Heart right ventricle (tissue), 16 donors: ENCODE results near the gene DCST2. TPM values are rescaled to one million over a fixed set of nuclear protein-coding genes. Genes with fewer than 3 reads are reported as not detected.
"Not testable (repeated sequence)": the region's sequence is repeated elsewhere in the genome, so short reads cannot be mapped to it uniquely, and the experiment has no call there.

Experiments
- ATAC-seq, 8 donors: fragments of 200-7000 bp; cut with Tn5 transposase; one replicate each; pipeline ENCODE4 v1.9.1; 2020; ENCODE audit warnings: mild to moderate bottlenecking in 8 of 8, moderate library complexity in 8 of 8, moderate number of reproducible peaks in 1 of 8
- DNase-seq, 2 donors: peaks; one replicate each; pipeline ENCODE4 v3.0.0-alpha.2; 2020
- H3K27ac ChIP-seq, 10 donors: fragments of 200-600 bp; sonication (generic) in 2 of 10; one replicate each; pipeline versions ENCODE4 v1.5.0 to v1.8.0; 2020 to 2022; ENCODE audit warnings: mild to moderate bottlenecking in 3 of 10
- H3K27me3 ChIP-seq, 7 donors: fragments of 200-600 bp; one replicate each; pipeline ENCODE4 v1.8.0; 2021 to 2022; ENCODE audit warnings: mild to moderate bottlenecking in 2 of 7
- H3K36me3 ChIP-seq, 9 donors: fragments of 200-600 bp; sonication (generic) in 1 of 9; one replicate each; pipeline versions ENCODE4 v1.5.0 to v1.8.0; 2020 to 2022; ENCODE audit warnings: mild to moderate bottlenecking in 2 of 9
- H3K4me1 ChIP-seq, 9 donors: fragments of 200-600 bp; sonication (generic) in 1 of 9; one replicate each; pipeline versions ENCODE4 v1.5.0 to v1.8.0; 2020 to 2022; ENCODE audit warnings: mild to moderate bottlenecking in 4 of 9
- H3K4me3 ChIP-seq, 10 donors: fragments of 200-600 bp; sonication (generic) in 2 of 10; one replicate each; pipeline versions ENCODE4 v1.5.0 to v1.8.0; 2020 to 2022; ENCODE audit warnings: mild to moderate bottlenecking in 7 of 10, moderate library complexity in 2 of 10
- H3K9me3 ChIP-seq, 11 donors: fragments of 200-600 bp in 10 of 11; sonication (generic) in 2 of 11; one replicate each; pipeline versions ENCODE4 v1.5.0 to v1.8.0; 2013 to 2022; ENCODE audit warnings: mild to moderate bottlenecking in 2 of 11, control low read depth in 1 of 11, moderate library complexity in 1 of 11
- WGBS, 2 donors: extraction: QIAGEN DNeasy Blood & Tissue Kit; methylation state at CpG; one replicate each; pipeline ENCODE4 v1.1.7; 2013; ENCODE audit warnings: inconsistent platforms in 1 of 2; 5-methylcytosine and 5-hydroxymethylcytosine counted together
- intact Hi-C, 10 donors: fragments of 100-400 bp; cut with DNase I; formaldehyde crosslinking; loops; one replicate each; pipeline versions ENCODE4 v1.11.1 to v1.14.2; 2022
- polyA plus RNA-seq, 2 donors: library from polyadenylated mRNA; stranded (reverse); fragments of 200-250 nt; gene quantifications; one replicate each; pipeline ENCODE4 v1.2.3, GENCODE V29; 2013
- total RNA-seq, 10 donors: library from RNA; stranded (reverse); fragmentation: NEBNext Ultra II Directional in 3 of 10; extraction: Animal tissue kit (Norgen Biotek cat#: 25700) in 3 of 10; gene quantifications; one replicate each; pipeline versions ENCODE4 v1.2.1 to v1.2.4, GENCODE V29; 2021 to 2023
- TF ChIP-seq, protein P1 (sequence below), 9 donors: fragments of 200-600 bp; sonication (generic) in 2 of 9; IDR thresholded peaks; one replicate each; pipeline versions ENCODE4 v1.5.0 to v1.8.0; 2021 to 2022; ENCODE audit warnings: antibody characterized with exemption in 9 of 9, mild to moderate bottlenecking in 5 of 9, moderate library complexity in 1 of 9
- donor health status: Arrhythmogenic right ventricular cardiomyopathy.
- donor health status: ischemic (EF 13 %, LVEDD 7.1; RV severe dilation, severe dysfunction).
- donor health status: healthy with polysubstance abuse.
- donor health status: DM: no; HTN: yes; CAD: no.
- donor health status: DM: no; HTN: no; CAD: no.
- donor health status: ischemic (EF 25% LVEDD 6.9; RV normal size, moderate dysfunction).
- donor health status: ischemic (EF 25% LVEDD 5.7; RV mildly dilated, moderate dysfunction).
- donor health status: healthy.
- donor health status: DM: yes; HTN: yes; CAD: no.
- donor health status: Ischemic cardiomyopathy.
- donor health status: ischemic (EF 35%, LVEDD 5.7; RV mildly dilated, moderate dysfunction).
- donor health status: nonischemic (EF 11% LVEDD 7.7; RV severe dilation, severe dysfunction).
- donor health status: DM: yes; HTN: yes; CAD: no.
- donor health status: PGD.
- donor health status: ischemic (EF 29% LVEDD 5.4; RV normal size, mild dysfunction).
- donor health status: nonischemic (EF 23%, LVEDD 6.1; RV moderate dilation, normal function).

DCST2 gene
- total and polyA plus RNA-seq, 12 donors = 0.15 to 1.8 (median 0.32) TPM; not detected in 1

- no peaks in the 10 kb centered on the region for H3K27me3 ChIP-seq
- intact Hi-C loops = loop anchor here in 1 of 10 donors (2.0 kb wide), 1 partner anchor 16 kb away; no protein-coding TSS in a partner anchor
- peak overlapping the region in 9 of 10 donors; percentile 14 to 81 (median 73) for H3K4me3 ChIP-seq
- peak overlapping the region in 4 of 10 donors; percentile 36 to 87 (median 56) for H3K27ac ChIP-seq
- TF ChIP-seq, protein P1, sequence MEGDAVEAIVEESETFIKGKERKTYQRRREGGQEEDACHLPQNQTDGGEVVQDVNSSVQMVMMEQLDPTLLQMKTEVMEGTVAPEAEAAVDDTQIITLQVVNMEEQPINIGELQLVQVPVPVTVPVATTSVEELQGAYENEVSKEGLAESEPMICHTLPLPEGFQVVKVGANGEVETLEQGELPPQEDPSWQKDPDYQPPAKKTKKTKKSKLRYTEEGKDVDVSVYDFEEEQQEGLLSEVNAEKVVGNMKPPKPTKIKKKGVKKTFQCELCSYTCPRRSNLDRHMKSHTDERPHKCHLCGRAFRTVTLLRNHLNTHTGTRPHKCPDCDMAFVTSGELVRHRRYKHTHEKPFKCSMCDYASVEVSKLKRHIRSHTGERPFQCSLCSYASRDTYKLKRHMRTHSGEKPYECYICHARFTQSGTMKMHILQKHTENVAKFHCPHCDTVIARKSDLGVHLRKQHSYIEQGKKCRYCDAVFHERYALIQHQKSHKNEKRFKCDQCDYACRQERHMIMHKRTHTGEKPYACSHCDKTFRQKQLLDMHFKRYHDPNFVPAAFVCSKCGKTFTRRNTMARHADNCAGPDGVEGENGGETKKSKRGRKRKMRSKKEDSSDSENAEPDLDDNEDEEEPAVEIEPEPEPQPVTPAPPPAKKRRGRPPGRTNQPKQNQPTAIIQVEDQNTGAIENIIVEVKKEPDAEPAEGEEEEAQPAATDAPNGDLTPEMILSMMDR (IDR thresholded peaks at IDR 0.05) = no peak
- H3K36me3 ChIP-seq = peaks cover 0 to 31% (median 4%) of the 10 kb centered on the region in 9 donors
- no peaks in the 10 kb centered on the region for H3K9me3 ChIP-seq
- peaks cover 7 to 32% (median 17%) of the 10 kb centered on the region in 9 donors for H3K4me1 ChIP-seq
- ATAC-seq = no peak
- DNase-seq = no peak
- 62 to 66% methylated on average over 6 of the region's 6 CpGs for WGBS, 2 donors
Observed at GRCh38 chr1:154982341-154982740, 51.2 kb downstream of the DCST2 start.

GRCh38 chr1:154978360-154978759 is 55.2 kb downstream of the DCST2 start:
- H3K27me3 ChIP-seq = no peaks in the 10 kb centered on the region
- no peak overlapping the region for H3K27ac ChIP-seq
- H3K9me3 ChIP-seq = no peaks in the 10 kb centered on the region
- ATAC-seq = no peak
- H3K4me3 ChIP-seq = no peak overlapping the region
- no peak for DNase-seq
- intact Hi-C loops = loop anchor here in 1 of 10 donors (10.0 kb wide), 1 partner anchor 76 kb away; the partner anchor contains the start of gene ADAM15
- 93 to 96% methylated on average over 3 of the region's 3 CpGs for WGBS, 2 donors
- peaks cover 0 to 23% (median 4%) of the 10 kb centered on the region in 9 donors for H3K36me3 ChIP-seq
- H3K4me1 ChIP-seq = peaks cover 4 to 34% (median 16%) of the 10 kb centered on the region in 9 donors
- TF ChIP-seq, protein P1 (IDR thresholded peaks at IDR 0.05) = no peak

GRCh38 chr1:154977762-154978161 is 55.8 kb downstream of the DCST2 start:
- intact Hi-C loops = loop anchor here in 1 of 10 donors (10.0 kb wide), 1 partner anchor 77 kb away; the partner anchor contains the start of gene ADAM15
- Histone ChIP-seq H3K4me1 (peaks cover 7 to 39% (median 22%) of the 10 kb centered on the region in 9 donors), H3K27ac (peak overlapping the region in 1 of 10 donors; percentile 97), H3K36me3 (peaks cover 0 to 23% (median 4%) of the 10 kb centered on the region in 9 donors)
- 78 to 83% methylated on average over 3 of the region's 3 CpGs for WGBS, 2 donors
- H3K9me3 ChIP-seq, H3K27me3 ChIP-seq, H3K4me3 ChIP-seq, ATAC-seq, DNase-seq: not testable (repeated sequence)

DNA sequence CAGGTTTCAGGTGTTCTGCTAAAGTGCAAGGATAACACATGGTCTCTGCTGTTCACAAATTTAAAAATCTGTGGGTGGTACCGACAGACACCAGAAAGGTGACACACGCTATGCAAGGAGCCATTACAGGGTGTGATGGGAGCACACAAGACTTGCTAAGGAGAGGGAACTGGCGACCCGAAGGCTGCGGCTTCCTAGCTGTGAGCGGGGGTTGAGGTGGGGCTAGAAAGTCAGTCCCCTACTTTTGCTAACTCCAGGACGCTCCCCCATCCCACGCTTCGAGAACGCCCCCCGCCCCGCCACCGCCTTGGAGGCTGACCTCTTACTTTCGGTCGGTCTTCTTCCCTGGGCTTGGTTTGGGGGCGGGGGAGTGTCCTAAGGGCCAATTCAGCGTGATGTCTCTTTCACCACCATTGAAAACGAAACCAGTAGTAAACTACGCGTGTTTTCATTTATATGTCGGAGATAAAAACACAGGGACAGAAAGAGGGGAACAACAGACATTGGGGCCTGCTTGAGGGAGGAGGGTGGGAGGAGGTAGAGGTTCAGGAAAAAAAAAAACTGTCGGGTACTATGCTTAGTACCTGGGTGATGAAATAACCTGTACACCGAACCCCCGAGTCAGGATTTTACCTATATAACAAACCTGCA is 58.0 kb downstream of the DCST2 start:
- intact Hi-C loops = loop anchor here in 4 of 10 donors (1.0 to 10.0 kb wide), 3 partner anchors 8 to 79 kb away; partner anchors contain the start of genes ADAM15 (in 1 of the 4) and FLAD1 (in 1 of the 4)
- Histone ChIP-seq H3K27ac (peak overlapping the region; percentile 71 to 100 (median 96)), H3K9me3 (no peaks in the 10 kb centered on the region), H3K4me1 (peaks cover 17 to 52% (median 37%) of the 10 kb centered on the region in 9 donors), H3K4me3 (peak overlapping the region; percentile 41 to 89 (median 66)), H3K27me3 (no peaks in the 10 kb centered on the region), H3K36me3 (peaks cover 0 to 23% (median 4%) of the 10 kb centered on the region in 9 donors)
- DNase-seq = peak; percentile 45 to 63
- WGBS, 2 donors = 1% methylated on average over 24 of the region's 24 CpGs
- TF ChIP-seq, protein P1 (IDR thresholded peaks at IDR 0.05) = no peak
- no peak for ATAC-seq
